Fibroblast of skin of left quadriceps (primary cell): ENCODE measurements around the gene HOXC12.
A peak's percentile ranks its signal among the peaks of the same experiment; 100 is the strongest.

Experiments used
- DNase-seq, 2 experiments: peaks; one replicate each; pipeline ENCODE4 v3.0.0-alpha.2; 2013; ENCODE audit warnings: low read depth in 2 of 2

HOXC12 gene

DNA sequence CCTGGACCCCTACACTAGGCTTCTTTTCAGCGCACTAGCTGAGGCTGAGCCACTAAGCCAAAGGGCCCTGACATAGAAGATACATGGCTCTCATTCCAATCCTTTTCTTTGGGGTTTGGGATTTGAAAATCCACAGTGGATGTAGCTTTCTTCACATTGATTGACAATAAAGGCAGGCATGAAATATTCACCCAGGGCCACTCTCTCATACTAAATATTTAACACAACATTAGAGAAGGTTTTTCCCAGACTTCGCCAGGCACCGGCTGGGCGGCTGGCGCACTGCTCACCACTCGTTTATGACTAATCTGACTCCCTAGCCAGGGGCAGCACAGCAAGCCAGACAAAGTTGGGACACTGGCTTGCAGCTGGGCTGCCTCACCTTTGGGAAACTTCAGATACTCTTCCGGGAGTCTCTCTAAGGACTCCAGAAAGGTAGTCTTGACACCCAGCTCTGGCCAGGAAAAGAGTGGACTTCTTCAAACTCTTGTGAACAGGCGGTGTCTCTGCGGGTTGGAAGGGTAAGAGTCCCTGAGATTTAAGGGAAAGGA lies 17.5 kb downstream of the HOXC12 start:
- no peak for DNase-seq

DNA sequence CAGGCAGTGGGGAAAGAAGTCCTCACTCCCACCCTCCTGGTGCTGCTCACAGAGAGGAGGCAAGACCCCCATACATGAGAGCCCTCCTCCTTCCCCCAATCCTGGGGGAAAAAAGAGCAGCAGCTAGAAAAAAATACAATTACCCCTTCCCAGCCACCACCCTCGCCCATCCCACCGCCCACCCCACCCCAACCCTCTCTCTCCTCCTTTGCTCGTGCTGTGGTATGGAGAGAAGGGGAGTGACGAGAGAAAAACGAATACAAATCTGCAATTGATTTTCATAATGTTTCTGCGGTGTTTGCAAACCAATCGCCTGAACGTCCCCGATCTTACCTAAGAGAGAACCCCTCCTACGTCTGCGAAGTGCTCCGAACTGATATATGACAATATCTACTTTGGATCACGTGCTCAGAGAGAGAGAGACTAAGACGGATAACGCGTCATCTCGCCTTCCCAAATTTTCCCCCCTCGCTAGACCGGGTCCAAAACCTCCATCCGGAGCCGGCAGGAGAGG lies 18.1 kb downstream of the HOXC12 start, which contains the start of gene HOXC11:
HOXC11 (plus strand) TSS at position 405 of the 514 bp plus-strand sequence. CDS start 116 bp downstream, outside the sequence.
- no peak for DNase-seq

DNA sequence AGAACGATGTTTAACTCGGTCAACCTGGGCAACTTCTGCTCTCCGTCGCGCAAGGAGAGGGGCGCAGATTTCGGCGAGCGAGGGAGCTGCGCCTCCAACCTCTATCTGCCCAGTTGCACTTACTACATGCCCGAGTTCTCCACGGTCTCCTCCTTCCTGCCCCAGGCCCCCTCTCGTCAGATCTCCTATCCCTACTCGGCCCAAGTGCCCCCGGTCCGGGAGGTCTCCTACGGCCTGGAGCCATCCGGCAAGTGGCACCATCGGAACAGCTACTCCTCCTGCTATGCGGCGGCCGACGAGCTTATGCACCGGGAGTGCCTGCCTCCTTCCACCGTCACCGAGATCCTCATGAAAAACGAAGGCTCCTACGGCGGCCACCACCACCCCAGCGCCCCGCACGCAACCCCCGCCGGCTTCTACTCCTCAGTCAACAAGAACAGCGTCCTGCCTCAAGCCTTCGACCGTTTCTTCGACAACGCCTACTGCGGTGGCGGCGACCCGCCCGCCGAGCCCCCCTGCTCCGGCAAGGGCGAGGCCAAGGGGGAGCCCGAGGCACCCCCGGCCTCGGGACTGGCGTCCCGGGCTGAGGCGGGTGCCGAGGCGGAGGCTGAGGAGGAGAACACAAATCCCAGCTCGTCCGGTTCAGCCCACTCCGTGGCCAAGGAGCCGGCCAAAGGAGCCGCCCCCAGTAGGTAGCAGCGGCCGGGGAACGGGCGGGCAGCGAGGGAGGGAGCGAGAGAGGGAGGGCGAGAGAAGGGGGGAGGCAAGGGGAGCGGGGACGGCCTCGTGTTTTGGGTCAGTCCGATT lies 18.7 kb downstream of the HOXC12 start:
- no peak for DNase-seq

DNA sequence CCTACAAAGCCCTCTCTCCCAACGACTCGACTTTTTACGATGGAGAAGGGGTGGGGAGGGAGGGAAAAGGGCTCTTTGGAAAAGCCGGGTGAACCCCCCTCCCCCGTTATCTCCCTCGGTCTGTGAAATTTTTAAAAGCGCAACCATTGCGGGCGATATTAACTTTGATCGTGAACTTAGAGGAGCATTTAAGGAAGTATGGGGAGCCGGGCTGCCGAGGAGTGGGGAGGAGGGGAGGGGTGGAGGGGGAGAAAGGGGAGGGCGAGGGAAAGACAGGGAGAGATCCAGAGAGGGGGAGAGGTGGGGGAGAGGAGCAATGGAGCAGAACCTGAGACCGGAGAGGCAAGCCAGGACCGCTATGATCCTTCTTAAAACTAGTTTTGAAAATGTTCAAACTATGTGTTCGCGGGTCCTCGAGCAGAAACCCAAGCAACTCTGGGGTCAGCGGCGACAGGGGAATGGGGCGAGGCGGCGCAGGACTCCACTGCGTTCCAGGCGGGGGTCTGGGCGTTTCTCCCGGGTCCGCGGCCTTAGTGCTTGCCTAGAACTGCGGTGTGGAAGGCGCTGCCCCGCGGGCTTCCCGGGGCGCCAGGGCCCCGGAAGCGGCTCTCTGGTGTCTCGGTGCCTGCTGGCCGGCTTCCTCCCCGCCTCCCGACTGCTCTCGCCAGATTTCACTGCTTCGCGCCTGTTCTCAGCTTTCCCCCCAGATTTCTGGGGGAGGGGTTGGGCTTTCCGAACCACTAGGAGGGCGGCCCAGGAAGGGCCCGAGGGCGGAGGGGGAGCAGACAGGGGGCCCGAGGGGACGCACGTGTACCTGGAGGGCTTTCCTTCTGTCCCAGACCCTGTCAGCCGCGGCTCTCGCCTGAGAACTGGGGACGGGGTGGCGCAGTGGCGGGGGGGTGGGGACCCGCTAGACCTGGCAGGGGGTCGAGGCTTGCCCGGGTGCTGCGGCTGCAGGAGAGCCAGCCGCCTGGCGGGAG lies 19.7 kb downstream of the HOXC12 start, which contains the start of gene HOTAIR:
HOTAIR (minus strand) TSS at position 871 of the 980 bp plus-strand sequence.
- DNase-seq = no peak

DNA sequence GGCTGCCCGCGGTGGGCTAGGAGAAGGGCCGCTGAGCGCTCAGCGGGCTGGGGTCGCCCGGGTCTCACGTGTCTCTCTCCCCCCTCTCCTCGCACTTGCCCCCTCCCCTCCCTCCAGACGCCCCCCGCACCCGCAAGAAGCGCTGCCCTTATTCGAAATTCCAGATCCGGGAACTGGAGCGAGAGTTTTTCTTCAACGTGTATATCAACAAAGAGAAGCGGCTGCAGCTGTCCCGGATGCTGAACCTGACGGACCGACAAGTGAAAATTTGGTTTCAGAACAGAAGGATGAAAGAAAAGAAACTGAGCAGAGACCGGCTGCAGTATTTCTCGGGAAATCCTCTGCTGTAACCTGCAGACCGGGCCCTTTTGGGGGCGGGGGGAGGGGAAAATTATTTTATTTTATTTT lies 20.4 kb downstream of the HOXC12 start:
- DNase-seq = no peak

DNA sequence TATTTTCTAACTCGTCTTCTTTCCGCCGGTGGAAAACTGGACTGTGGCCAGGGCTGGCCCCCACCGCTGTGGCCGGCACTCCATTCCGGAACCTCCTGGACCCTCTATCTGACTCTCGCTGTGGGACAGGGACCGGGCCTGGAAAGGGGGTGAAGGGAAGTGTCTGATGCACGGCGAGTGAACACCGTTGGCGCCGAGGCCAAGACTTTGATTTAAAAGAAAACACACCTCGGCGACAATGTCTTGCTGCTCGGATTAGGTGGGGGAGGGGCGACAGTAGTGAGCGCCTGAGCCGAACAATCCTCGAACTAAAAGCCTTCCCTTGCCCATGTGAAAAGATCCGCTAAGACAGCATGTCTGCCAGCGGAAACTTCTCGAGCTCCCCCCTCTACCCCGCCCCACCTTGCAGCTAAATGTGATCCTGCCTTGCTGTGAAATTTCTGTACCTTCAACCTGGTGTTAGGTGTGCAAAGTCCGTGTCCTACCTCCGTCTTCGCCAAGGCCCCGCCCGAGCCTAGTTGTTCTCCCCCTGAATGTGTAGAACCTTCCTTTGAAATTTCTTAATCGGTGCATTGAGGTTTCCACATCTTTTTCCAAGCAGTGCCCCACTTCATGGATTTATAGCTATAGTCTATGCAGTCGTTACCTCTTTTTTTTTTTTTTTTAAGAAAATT lies 20.9 kb downstream of the HOXC12 start:
- DNase-seq = no peak

DNA sequence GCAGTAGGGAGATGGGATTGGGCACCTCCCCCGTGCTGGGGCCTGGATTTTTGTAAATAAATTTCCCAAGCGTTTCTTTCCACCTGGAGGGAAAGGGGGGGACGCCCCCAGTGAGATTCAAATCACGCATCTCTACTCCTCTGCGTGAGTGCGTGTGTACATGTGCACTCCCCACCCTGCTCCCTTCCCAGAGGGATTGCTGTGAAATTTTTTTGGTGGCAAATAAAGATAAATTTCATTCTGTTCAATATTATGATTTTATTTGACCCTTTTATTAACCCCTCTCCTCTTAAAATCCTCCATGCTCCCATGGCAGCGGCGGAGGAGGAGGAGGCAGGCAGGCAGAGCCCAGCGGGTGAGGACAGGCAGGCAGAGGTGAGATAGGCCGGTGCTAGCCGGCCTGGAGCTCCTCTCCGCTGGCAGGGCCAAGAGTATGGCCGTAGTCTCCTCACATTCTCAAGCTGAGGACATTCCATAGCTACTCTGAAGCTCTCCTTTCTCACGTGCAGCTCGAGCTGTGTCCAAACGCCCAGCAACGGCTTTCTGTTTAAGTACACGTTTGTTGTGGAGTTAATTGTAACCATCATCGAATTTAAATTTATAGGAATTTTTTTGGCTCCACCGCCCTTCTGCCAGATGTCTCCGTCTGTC lies 21.6 kb downstream of the HOXC12 start:
- DNase-seq = peak; percentile 94 to 95

DNA sequence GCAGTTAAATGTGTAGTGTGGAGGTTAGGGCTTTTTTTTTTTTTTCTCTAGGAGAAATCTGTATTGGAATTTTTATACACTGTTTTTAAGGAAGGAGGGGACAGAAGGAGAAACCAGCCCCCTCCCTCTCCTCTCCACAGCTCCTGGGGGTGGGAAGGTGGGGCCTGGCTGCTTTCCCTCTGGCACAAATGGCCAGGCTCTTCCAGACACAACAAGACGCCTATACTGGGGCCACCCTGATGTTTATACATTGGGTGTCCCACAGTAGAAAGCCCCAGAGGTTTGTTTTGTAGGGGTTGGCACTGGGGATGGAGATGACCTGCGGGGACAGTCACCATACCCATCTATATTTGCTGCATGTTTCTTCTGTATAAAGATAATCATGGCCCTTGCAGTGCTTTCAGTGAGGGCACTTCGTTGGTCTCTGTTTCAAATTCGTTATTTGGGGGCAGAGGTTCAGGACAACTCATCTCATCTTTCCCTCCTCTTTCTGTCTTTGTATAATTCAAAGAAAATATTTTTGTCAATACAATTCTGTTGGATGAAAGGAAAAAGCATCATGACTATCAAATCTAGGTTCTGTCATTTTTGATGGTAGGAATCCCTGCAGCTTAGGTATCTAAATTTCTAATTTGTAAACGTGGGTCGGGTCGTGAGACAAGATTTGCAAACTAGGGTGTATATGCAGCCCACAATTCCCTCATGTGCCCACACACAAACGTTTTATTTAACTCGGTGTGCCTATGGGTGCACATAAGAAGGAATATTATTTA lies 22.3 kb downstream of the HOXC12 start:
- DNase-seq = no peak

DNA sequence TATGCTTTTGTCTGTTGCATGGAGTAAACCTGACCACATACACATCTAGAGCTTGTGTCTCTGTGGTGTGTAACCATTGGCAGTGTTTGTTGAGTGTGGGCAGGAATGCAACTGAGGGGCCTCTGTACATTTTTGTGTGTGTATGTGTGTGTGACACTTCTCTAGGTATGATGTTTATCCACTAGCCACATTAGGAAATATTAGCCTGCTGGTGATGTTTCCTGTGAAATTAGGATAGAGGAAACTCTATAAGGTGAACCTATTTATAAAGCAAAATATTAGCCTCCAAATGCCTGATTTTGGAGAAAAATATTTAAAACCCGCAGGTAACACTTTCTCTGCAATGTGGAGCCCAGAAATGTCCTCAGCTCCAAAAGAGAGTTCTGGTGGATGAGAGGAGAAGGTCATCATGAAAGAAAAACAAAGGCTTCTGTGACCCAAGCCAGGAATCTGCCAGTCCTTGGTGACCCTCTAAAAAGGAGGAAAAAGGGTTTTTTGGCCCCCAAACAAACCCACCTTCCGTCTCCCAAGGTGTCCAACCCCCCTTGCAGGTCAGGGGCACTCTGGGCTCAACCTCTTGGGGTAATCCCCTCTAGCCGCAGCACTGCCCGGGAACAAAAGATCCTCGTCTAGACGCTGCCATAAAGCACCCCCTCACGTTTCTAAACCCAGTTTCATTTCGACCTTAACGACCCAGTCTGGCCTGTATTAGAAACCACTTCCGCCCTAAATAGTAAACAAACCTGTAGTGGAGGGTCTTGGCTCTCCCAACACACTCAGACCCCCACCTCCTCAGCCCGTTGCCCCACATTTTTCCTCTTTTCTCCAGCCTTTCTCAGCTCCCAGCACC lies 23.1 kb downstream of the HOXC12 start:
- DNase-seq = no peak

DNA sequence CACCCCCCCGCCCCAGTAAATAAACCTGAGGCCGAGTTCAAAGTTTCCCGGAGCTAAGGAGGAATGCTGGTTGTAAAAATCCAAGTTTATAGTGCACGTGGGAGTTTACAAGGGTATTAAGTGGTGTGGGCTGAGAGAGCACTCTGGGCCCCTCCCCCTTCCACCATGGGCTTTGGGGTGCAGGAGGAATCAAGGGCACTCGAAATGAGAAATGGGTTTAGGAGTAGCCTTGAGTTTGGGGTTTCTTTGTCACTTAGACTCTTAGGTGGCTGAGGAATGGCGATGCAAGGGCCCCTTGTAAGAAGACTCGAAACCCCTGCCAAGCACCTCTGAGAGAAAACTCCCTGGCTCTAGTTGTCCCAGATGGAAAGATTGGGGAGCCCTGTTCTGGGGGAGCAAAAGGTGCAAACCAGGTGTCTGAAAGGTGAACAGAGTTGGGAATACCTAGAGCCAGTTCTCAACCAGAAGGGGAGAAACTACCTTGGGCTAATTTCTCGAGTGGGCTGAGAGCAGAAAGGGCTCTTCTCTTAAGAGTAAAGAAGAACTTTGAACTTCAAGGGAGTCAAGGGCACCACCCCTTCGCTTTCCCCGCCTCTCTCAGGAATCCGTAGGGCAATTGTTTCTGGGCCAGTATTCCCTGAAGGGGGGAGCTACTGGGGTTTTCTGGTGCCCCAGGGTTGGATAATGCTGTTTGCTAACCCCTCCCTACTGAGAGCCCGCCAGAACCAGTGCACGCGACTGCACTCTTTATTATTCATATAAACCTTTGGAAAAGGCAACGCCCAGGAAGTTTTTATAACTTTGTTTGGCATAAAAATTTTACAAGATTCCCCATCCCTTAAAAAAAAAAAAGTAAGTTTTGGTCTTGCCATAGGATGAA lies 24.0 kb downstream of the HOXC12 start:
- DNase-seq = peak in 1 of 2 experiments; percentile 61

DNA sequence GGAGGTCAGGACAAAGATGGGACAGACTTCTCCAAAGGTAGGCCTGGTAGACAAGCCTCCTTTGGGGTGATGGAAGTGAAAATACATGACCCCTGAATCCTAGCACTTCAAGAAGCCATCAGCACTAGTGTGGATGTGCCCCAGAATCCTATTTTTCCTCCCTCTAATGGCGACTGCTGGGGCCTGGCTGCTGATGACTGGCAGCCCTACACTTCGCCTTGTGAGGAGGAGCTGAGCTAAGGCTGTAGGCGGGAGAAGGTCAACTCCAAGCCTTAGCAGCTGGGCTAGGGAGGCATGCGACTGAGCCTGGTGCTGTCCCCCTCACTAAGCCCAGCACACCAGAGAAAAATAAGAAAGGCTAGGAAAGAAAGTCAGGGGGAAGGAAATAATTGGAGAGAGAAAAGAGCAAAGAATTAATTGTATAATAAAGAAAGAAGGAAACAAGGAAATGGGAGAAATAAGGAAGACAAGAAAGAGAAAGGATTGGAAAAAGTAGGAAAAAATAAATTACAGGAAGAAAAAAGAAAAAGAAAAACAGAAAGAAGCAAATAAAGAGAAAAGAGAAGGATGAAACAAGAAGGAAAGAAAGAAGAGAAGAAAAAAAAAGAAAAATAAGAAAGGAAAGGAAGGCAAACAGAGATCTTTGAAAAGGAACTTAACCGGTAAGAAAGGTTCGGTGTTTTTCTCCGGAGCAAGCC lies 25.6 kb downstream of the HOXC12 start:
- DNase-seq = no peak

DNA sequence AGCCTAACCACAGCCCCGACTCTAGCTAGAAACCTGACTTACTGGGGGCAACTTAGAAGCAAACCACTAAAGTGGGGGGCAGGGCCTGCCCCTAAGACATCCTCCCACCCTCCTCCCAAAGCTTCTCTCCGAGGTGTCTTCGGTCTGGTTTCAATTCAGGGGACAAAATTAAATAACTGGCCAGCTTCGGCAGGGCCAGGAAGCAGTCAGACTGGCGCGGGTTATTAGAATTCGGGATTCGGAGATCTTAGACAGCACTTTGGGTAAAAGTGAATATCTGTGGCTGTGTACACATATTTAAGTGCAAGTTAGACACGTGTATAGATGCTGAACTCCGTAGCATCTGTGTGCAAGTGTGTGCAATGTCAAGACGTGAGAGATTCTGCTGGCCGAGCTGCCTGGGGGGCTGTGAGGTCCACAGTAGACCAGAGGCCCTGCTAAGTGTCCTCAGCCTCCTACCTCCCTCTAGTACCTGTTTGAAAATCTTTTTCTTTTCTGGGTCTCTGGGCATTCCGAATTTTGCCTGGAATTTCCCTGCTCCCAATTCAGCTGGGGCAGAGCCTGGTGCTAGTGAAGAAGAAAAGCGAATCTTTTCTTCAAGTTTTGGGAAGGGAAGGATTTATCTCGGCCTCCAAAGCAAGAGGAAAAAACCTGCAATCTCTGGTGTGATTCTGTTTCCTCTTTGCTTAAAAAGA lies 26.2 kb downstream of the HOXC12 start:
- no peak for DNase-seq

DNA sequence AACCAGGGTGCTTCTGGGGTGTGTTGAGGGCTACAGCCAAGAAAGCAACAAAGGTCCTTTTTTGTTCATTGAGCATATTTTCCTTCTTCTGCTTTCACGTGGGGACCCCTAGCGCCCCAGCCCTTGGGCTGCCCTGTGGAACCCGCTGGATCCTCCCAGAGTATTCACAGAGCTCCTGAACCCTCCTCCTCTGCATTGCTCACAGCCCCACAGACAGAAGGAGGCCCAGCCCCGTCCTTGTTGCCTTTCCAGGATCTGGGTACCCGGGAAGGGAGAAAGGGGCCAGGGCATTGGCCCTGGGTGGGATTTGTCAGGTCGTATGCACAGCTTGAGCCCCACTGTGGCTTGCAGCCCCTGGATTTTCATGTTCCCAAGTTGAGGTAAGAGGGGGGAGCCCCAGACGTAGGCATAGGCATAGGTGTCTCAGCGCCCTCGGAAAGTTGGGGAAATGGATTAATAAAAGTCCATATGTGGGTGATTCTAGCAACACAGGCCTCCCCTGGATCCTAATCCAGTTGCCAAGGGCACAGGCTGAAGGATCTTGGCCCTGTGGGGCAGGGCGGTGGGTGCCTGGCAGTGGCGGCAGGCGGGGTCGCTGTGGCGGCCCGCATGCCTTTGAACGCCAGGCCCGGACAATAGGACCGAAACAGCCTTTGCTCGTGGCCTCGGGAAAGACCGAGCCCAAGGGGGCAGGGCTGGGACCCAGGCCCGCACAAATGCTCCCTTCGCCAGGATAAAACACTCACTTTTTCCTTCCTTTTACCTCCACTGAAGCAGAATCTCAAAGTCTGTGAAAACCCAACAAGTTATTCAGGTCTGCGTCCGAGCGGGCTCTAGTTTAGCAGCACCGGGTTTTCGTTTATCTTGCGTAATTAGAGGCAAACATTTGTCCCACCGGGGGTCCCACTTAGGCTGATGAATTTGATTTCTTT lies 27.2 kb downstream of the HOXC12 start:
- peak in 1 of 2 experiments; percentile 64 for DNase-seq

DNA sequence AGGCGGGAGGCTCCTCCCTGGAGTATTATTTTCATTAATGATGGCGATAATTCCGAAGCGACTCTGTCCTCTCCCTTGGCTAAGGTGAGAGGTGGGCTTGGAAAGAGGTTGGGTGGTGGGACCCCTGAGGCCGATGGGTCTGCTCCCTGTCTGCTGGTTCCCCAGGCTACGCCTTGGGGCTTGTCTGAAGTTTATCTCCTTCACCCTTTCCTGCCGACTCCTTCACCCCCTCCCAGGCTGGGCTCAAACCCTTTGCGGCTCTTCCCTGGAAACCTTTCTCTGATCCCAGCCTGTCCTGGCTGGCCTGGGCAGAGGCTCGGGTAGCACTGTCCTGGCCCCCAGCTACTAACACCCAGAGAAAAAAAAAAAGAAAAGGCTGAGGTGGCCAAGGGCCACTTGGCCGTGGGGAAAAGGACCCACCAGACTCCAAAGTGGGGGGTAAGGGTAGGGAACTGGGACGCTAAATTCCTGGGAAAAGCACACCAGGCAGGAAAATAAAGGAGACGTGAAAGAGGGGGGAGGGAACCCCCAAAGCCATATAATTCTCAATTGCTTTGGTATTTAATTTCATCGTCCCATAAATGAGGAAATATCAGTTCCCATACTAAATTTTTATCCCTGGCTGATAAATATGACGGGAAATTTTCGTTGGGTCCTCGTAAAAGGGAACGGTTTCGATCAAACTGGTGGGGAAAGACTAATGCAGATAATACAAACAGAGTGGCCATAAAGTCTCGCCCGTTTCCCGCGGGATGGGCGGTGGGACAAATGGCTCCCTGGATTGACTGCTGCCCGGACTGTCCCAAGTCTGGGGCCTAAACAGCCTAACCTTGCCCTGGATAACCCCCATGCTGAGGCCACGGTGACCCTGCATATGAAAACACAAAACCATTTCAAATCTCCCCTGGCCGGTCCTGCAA lies 28.2 kb downstream of the HOXC12 start:
- DNase-seq = no peak

DNA sequence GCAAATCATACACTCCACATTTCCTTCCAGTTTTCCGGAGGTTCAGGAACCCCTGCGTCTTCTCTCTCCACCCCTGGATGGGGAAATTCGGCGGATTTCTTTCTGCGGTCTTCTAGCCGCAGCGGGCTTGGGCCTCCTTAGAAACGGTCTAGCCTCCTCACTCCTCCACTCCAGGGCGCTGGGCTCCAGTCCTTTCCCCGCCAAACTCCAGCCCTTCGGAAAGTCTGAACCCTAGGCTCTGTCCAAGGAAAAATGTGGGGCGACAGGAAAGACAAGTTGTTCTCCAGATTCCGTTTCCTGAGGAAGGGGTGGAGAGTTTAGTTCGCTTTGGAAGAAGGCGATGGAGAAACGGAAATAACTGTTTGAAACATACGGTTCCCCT lies 28.9 kb downstream of the HOXC12 start:
- DNase-seq = no peak
